HuH-7.5 (cell line): ENCODE measurements around the gene REPS2.

Experiments used
- DNase-seq: peaks from one replicate; pipeline ENCODE4 v3.0.0; 2011; ENCODE audit warnings: low spot score

Gene REPS2

GRCh38 chrX:17036171-17036961, 89.9 kb downstream of the REPS2 start:
- DNase-seq = no peak

DNA sequence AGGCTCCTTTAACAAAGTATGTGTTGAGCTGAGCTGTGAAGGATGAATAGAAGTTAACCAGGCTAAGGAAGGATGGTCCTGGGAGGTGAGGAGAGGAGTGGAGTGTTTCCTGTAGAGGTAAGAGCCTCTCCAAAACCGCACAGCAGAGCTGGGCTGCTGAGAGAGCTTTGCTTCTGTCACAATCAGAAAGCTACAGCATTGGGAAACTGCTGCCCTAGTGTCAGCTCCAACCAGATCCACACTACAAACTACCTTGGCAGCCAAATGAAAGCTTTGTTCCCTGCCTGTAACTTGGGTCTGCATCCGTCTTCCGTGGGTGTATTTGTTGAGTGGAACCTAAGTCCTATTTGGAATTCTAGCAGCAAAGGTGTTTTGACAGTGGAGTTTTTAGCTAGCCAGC, 91.8 kb downstream of the REPS2 start:
- DNase-seq = no peak

DNA sequence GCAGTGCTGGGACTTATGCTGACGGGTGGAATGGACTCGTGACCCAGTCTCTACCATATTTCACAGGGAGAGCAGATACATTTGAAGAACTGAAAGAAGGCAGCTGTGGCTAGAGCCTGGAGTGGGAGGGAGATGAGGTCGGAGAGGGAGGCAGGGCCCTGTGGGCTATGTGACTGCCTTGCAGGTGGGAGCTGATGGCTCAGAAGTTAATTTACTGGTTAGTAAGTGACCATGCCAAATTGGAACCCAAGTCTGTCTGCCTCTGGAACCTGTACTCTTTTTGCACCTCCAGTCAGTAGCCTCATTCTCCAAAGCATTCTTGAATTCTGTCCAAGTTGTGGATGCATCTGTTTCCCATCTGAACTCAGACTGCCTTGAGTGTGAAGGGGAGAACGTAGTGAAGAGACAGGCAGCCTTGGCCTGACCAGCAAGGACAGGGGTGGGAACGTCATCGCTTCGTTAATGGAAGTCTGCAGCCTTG, 92.3 kb downstream of the REPS2 start:
- DNase-seq = no peak

GRCh38 chrX:17039826-17040225, 93.4 kb downstream of the REPS2 start:
- no peak for DNase-seq

DNA sequence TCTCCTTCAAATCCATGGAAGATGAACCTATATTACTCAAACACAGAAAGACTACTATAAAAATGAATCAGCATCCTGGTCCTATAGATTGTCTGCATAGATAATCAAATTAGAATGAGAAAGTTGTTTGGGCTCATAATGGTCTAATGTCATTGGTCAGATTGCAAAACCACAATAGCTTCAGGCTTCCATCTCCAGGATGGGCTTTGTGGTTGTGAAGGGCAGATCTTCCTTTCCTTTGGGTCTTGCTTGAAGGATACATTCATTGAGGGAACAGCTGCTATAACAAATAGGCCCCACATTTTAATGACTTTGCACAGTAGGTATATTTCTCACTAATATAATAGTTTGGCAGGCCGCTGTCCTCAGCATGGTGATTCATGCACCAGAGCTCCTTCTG, 94.3 kb downstream of the REPS2 start:
- DNase-seq = no peak

DNA sequence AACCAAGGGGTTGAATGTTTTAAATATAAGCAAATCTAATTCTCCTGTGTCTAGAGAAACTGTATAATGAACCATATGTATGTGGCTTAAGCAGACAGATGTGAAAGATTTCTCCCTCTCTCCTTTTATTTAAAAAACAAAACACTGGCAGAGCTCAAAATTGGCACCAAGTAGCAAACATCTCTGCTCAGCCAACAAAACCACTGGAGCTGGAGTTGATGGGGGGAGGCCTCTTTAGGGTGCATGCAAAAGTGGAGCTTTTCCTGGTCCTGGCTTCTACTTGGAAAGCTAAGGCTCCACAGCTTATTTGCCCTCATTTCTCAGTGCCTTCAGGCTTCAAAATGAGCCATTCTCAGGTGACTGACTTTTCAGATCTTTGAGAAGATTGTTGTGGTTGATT, 95.6 kb downstream of the REPS2 start:
- no peak for DNase-seq

DNA sequence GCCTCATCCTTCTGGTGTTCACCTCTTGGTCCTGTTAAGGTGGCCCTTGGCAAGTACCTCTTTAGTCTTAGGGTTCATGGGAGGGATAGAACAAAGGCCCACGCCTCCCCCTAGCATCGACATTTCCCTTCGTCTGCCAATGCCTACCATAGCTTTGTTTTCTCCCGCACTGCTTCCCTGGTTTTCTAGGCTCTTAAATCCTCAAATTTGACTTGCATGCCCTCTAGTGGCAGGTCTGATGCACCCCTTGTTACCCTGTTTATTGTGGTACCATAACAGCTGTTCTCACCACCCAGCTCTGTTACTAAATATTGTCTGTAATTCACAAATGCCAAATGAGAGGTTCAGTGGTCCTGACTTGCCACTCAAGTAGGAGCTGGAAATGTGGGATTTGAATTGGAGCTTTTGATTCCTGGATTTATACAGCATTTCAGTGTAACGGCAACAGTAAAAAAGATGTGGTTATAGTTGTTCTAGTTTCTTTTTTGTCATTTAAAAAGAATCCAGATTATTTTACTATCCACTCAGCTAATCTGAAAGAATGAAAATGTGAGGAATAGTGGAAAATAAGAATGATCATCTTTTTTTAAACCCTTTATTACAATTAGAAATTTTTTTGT, 100.1 kb downstream of the REPS2 start:
- DNase-seq = peak; percentile 11

GRCh38 chrX:17047224-17047623, 100.8 kb downstream of the REPS2 start:
- no peak for DNase-seq

DNA sequence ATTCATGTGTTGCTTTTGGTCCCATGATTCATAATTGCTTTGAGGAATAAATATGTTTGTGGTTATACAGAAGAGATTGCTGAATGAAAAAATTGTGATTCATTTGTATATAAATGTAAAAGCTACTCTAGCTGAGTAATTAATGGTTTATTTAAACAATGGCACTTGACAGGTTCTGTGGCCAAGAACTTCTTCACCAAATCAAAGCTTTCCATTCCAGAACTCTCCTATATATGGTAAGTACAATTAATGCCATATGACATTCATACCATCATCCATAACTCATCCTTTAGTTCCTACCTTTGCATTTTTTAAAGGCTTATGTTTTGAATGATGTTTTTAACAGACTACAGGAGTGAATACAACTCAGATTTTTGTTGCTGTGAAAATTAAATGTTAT, 105.8 kb downstream of the REPS2 start:
- no peak for DNase-seq

DNA sequence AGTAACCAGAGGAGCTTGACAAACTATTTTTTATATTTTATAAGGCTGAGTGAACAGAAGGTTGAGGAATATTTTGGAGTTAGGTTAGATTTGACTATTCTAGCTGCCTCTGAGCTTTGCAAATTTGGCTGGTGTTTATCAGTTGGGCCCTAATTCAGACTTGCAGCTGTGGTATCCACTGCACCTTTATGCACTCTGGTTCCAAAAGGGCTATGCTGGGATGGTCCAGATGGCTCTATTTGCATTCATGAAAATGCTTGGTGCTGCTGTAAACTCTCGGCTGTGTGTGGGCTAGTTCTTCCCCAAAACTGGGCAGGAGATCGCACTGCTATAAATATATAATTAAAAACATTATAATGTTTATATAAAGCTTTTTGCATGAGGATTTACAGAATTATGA, 106.3 kb downstream of the REPS2 start:
- no peak for DNase-seq

GRCh38 chrX:17053502-17053901, 107.0 kb downstream of the REPS2 start:
- DNase-seq = no peak

GRCh38 chrX:17056868-17057608, 110.6 kb downstream of the REPS2 start:
- DNase-seq = no peak

DNA sequence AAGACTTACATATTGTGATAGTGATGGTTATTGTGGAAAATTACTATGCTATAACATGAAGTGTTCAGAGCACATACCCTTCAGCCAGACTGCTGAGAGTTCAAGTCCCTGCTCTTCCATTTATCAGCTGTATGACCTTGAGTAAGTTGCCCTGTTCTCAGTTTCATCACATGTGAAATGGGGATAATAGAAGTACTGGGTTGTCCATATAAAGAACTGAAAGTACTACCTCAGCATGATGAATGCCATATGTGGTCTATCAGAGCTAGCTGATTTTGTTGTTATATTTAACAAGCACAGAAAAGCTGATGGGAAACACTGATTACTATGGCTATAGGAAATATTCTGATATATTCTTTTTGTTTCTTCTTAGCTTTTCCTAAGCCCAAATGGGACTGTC, 115.6 kb downstream of the REPS2 start:
- no peak for DNase-seq

- DNase-seq = no peak
Observed at GRCh38 chrX:17065100-17065499, 118.6 kb downstream of the REPS2 start.

- DNase-seq = no peak
Observed at GRCh38 chrX:17067534-17067933, 121.1 kb downstream of the REPS2 start.

DNA sequence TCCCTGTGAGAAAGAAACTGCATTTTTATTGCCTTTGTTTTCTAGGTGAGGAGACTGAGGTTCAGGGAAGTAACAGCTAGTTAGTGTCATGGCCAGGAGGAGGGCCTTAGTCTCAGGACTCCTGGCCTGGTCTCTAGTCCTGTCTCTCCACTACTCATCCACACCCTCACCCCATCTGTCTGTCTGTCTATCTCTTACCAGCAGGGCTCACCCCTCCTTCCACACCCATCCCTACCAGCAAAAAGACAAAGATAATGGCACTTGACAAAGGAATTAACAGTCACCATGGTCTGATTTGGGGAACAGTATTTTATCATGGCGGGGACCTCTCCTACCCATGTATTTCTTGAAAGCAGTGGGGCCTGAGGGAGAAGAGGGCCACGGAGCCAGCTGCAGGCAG, 125.8 kb downstream of the REPS2 start:
- DNase-seq = no peak

DNA sequence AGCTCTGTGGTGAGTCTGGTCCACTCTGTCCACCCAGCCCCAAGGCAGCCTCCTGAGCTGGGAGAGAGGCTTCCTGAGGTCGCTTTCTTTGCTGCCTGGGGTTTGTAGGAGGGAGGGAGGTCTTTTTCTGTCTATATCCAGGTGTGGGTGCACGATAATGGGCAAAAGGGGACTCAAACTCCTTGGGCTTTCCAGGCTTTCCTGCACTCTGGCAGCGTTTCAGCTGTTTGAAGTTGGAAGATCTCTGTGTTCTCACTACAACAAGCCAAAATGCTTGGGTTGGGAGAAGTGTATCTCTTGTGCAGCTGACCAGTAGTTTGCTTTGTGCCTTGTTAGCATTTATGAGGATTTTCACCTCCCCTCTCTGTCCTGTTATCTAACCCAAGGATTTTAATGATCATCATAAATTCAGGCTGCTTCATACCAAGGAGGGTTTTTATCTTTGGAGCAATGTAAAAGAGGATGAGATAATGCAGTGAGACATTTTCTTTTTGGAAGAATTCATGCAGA, 126.3 kb downstream of the REPS2 start:
- no peak for DNase-seq

DNA sequence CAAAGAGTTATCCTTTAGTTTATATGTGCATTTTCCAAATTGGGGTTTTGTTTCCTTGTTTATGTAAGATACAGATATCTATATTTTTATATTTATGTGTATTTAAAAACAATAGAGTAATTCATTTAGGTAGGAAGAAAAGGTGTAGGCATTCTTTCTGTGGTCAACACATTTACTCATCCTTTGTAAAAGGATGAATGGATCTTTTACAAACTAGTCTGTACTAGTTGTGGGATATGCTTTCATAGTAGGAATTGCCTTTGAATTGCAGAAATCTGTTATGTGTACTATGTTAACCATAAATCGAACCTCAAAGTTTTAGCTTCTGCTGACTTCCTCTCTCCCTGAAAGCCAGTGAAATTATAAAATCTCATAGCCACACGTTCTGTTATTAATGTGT, 128.5 kb downstream of the REPS2 start:
- DNase-seq = no peak

DNA sequence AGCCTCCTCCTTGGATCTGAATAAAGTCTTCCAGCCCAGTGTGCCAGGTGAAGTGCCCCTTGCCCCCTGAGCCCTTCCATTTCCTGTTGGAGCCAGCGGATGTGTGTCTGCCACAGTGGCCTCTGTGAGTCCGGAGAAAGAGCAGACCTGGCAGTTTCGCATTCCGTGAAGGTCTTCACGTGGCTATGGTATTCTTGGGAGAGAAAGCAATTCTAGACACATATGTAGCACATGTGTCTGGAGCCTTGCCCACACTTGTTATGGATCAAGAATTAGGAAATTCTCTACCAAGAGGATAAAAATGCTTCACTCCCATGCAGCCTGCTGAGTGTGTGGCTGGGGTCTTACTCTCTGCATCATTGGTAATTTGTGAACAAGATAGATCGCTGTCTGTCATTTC, 130.9 kb downstream of the REPS2 start:
- DNase-seq = no peak

DNA sequence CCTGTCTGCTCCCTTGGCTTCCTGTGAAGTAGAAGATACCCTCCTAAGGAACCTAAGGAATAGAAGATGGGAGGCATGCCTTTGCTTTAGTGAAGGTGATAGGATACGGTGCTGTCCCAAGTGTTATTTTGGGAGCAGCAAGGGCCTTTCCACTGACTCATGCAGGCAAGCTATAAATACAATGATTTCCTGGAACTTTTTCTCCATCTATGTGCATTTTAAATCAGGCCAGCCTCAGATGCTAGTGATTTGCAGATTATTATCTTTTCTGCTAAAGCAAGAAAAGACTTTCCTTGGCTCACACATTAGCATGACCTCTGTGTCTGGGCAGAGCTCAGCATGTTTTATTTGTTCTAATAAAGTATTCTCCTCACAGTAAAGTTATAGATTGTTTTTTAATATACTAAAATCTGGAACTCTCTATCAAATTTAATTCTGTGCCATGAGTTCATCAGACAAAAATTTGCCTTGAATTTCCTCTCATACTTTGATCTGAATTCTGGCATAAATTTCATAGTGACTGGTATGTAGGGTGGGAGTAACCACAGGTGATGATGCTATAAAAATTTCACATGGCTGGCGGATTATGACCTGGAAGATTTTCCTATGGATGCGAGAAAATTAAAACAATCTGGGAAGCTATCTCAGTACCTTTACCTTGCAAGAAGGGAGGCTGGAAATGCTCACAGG, 131.7 kb downstream of the REPS2 start:
- no peak for DNase-seq

GRCh38 chrX:17081511-17081910, 135.1 kb downstream of the REPS2 start:
- no peak for DNase-seq

GRCh38 chrX:17081968-17082367, 135.5 kb downstream of the REPS2 start:
- DNase-seq = no peak
